ENCODE data around the gene PRKN. TPM values are rescaled to one million over a fixed set of nuclear protein-coding genes. Genes with fewer than 3 reads are reported as not detected.

The PRKN gene
- total and polyA plus RNA-seq, 9 of the 15 experiments (the other 6 are each of a cell fraction or from before 2014, with no cell fraction given) = 0.03 to 0.96 (median 0.15) TPM; not detected in 2

GRCh38 chr6:161411265-161411944 is 1316.2 kb downstream of the PRKN start (continued):
- TF ChIP-seq ZNF174 (CRISPR knock-in tag; IDR thresholded peaks at IDR 0.05) = no peak
- TF ChIP-seq UBTF (IDR thresholded peaks at IDR 0.05; ENCODE audit: borderline replicate concordance in 1 of 2, low read depth in 2 of 2, low read length in 2 of 2) = no peak
- TF ChIP-seq RFX7 (CRISPR knock-in tag; IDR thresholded peaks at IDR 0.05) = no peak
- no peak for TF ChIP-seq MYBL2 (IDR thresholded peaks at IDR 0.05; ENCODE audit: low read depth)
- no peak for TF ChIP-seq MYBL2 (CRISPR knock-in tag; IDR thresholded peaks at IDR 0.05; ENCODE audit: borderline replicate concordance)
- TF ChIP-seq ZNF586 (CRISPR knock-in tag; conservative IDR thresholded peaks at IDR 0.05) = no peak
- no peak for TF ChIP-seq ETS1 (conservative IDR thresholded peaks at IDR 0.05; ENCODE audit: control insufficient read depth, low read depth, low read length)
- no peak for TF ChIP-seq ZNF449 (CRISPR knock-in tag; IDR thresholded peaks at IDR 0.05)
- no peak for TF ChIP-seq ZNF23 (CRISPR knock-in tag; IDR thresholded peaks at IDR 0.05)
- TF ChIP-seq ZFX (CRISPR knock-in tag; IDR thresholded peaks at IDR 0.05) = no peak
- TF ChIP-seq JUND (IDR thresholded peaks at IDR 0.05; ENCODE audit: borderline replicate concordance, low read depth, low read length) = no peak
- TF ChIP-seq JUND (tag; IDR thresholded peaks at IDR 0.05; ENCODE audit: borderline replicate concordance, low read depth, low read length) = no peak
- peak; percentile 96; the same call in 1 of the 2 replicates for TF ChIP-seq TSC22D4 (tag; IDR thresholded peaks at IDR 0.05)
- no peak for TF ChIP-seq HCFC1 (IDR thresholded peaks at IDR 0.05; ENCODE audit: low read depth, low read length)
- no peak for TF ChIP-seq PBX2 (CRISPR knock-in tag; IDR thresholded peaks at IDR 0.05; ENCODE audit: low read depth)
- no peak for TF ChIP-seq PBX2 (tag; conservative IDR thresholded peaks at IDR 0.05; ENCODE audit: low read depth)
- TF ChIP-seq USF2 (CRISPR knock-in tag; IDR thresholded peaks at IDR 0.05) = no peak
